ENCODE measurements around the gene RRAGD.

DNA sequence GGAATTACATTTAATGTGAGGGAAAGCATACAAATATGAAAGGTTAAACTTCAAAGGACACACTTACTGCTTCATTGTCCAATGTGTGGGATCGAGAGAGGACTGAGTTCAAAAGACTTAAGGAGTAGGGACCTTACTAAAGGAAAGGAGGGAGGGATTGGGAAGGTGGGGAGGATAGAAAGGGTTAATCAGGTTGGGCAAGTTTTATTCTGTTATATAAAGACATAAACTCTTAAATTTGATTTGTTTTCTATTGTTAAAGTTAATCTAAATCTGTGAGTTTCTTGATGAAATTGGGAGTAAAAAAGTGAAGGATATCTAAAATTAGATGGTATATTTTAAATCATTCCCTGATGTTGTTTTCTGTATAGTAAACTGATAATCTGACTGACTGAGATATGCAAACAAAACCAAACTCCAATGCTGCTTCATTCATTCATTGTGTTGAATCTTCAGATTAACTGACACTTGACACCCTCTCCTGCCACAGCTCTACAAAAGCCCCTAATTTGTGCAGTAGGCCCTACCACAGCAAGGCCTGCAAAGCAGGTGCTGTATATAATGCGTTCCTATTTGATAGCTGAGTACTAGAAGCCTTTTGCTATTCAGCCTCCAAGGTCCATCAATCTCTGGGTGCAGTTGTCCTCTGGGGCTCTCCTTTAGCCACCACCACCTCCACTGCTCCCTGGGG lies 58.2 kb downstream of the RRAGD start:
- TF ChIP-seq POLR2A (IDR thresholded peaks at IDR 0.05; ENCODE audit: low read depth, low read length) = 0 out of 2 replicates have a peak, but pooled peaks have one; percentile 27
- no peak for TF ChIP-seq POLR2AphosphoS5 (IDR thresholded peaks at IDR 0.05; ENCODE audit: low read depth, low read length)
- no peak for TF ChIP-seq TAF1 (IDR thresholded peaks at IDR 0.05; ENCODE audit: borderline replicate concordance, low read depth, low read length)

Data from GM12892 (cell line).